AG09309 (cell line): Measurements from ENCODE around the gene GPR15LG.
A peak's percentile ranks its signal among the peaks of the same experiment; 100 is the strongest.

Experiments used
- DNase-seq: peaks from one replicate; pipeline ENCODE4 v3.0.0-alpha.2; 2010; ENCODE audit warnings: low read depth
- H3K4me3 ChIP-seq: 2 replicates; pipeline ENCODE4 v1.5.1; 2011; ENCODE audit warnings: mild to moderate bottlenecking, low read depth, low read length, moderate library complexity; ENCODE audit not compliant: control insufficient read depth
- CTCF ChIP-seq: IDR thresholded peaks from 2 replicates; pipeline ENCODE4 v1.5.1; 2011; ENCODE audit warnings: mild to moderate bottlenecking, low read depth, low read length, inconsistent platforms; ENCODE audit not compliant: insufficient read depth, control insufficient read depth; ENCODE audit errors: missing control alignments

GPR15LG gene

GRCh38 chr10:84191106-84191505, 17.5 kb downstream of the GPR15LG start:
- DNase-seq: no peak
- no peak for TF ChIP-seq CTCF
- no peak overlapping the region for H3K4me3 ChIP-seq

- no peak overlapping the region for H3K4me3 ChIP-seq
- no peak for TF ChIP-seq CTCF
- no peak for DNase-seq
Observed at GRCh38 chr10:84193327-84193726, 19.7 kb downstream of the GPR15LG start.

GRCh38 chr10:84193846-84194423, 20.3 kb downstream of the GPR15LG start:
- H3K4me3 ChIP-seq: peak overlapping the region; percentile 18
- no peak for DNase-seq
- TF ChIP-seq CTCF: no peak

- peak within 1 kb of the TSS; percentile 18 for H3K4me3 ChIP-seq
- no peak for DNase-seq
- TF ChIP-seq CTCF: no peak
Observed at GRCh38 chr10:84194424-84195043, 20.9 kb downstream of the GPR15LG start, which contains the start of gene CDHR1. CDHR1 (plus strand) TSS chr10:84194537; CDS start chr10:84194761, 224 bp downstream.

- no peak for DNase-seq
- no peak overlapping the region for H3K4me3 ChIP-seq
- no peak for TF ChIP-seq CTCF
Observed at GRCh38 chr10:84195044-84195830, 21.6 kb downstream of the GPR15LG start.

- TF ChIP-seq CTCF: no peak
- no peak for DNase-seq
- H3K4me3 ChIP-seq: no peak overlapping the region
Observed at GRCh38 chr10:84196083-84196482, 22.5 kb downstream of the GPR15LG start.
